GM12865 (cell line): Measurements from ENCODE around the gene NMRAL1.
A peak's percentile ranks its signal among the peaks of the same experiment; 100 is the strongest.

Experiments used
- DNase-seq: peaks from one replicate; pipeline ENCODE4 v3.0.0; 2010; ENCODE audit warnings: low read depth
- H3K4me3 ChIP-seq: 2 replicates; pipeline ENCODE4 v1.5.1; 2011; ENCODE audit warnings: mild to moderate bottlenecking, low read depth, low read length, control low read depth
- TF ChIP-seq, protein P1 (sequence below): IDR thresholded peaks from 2 replicates; pipeline ENCODE4 v1.5.1; 2011; ENCODE audit warnings: low read length, control low read depth, low read depth, inconsistent platforms; ENCODE audit not compliant: insufficient read depth; ENCODE audit errors: missing control alignments

The NMRAL1 gene

DNA sequence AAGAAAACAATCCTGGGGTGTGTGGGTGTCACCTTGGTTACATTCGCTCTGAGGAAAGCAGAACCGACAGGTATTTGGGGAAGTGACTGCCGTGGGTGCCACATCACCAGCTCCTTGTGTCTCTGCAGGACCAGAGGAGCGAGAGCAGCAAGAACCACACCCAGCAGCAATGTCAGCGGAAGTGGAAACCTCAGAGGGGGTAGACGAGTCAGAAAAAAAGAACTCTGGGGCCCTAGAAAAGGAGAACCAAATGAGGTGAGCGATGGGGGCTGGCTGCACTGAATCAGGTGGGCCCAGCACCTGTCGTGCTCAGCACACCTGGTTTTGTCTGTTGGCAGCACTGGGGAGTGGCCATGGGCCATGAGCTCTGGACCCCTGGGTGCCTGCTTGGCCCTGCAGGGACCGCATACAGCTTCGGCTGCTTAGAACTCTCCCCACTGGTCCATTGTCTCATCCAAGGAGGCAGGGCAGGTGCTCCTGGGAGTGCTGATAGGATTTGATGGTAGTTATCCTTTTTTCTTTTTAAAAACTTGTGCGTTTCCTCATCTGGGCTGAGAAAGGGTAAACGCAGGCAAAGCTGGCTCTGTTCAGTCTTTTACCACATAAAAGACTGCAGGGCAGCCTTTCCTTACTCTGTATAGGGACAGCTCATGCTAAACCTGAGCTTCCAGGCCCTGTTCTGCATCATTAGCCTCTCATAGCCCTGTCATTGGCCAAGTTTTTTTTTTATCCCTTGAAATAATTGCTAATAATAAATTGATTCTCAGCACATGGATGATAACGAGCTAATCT, 31.1 kb upstream of the NMRAL1 start:
- TF ChIP-seq, protein P1, sequence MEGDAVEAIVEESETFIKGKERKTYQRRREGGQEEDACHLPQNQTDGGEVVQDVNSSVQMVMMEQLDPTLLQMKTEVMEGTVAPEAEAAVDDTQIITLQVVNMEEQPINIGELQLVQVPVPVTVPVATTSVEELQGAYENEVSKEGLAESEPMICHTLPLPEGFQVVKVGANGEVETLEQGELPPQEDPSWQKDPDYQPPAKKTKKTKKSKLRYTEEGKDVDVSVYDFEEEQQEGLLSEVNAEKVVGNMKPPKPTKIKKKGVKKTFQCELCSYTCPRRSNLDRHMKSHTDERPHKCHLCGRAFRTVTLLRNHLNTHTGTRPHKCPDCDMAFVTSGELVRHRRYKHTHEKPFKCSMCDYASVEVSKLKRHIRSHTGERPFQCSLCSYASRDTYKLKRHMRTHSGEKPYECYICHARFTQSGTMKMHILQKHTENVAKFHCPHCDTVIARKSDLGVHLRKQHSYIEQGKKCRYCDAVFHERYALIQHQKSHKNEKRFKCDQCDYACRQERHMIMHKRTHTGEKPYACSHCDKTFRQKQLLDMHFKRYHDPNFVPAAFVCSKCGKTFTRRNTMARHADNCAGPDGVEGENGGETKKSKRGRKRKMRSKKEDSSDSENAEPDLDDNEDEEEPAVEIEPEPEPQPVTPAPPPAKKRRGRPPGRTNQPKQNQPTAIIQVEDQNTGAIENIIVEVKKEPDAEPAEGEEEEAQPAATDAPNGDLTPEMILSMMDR, result no peak
- H3K4me3 ChIP-seq, result no peak overlapping the region
- DNase-seq, result peak; percentile 84

DNA sequence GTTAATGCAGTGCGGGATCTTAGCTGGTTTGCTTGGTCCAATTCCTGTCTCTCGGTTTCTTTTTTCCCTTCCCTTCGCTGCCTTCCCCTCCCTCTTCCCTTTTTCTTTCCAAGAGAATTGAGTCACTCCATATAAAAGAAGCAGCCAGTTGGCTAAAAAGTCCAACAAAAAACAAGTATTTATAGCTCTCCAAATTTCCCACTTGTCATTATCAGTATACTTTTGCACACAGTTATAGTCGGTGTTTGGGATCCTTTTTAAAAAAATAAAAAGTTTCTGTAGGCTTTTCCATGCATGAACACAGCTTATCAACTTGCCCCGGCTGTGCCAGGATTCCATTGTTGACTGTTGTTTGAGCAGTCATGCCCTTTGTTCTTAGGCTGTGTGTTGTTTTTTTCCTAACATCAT, 26.6 kb upstream of the NMRAL1 start:
- no peak overlapping the region for H3K4me3 ChIP-seq
- no peak for DNase-seq
- TF ChIP-seq, protein P1, result no peak

DNA sequence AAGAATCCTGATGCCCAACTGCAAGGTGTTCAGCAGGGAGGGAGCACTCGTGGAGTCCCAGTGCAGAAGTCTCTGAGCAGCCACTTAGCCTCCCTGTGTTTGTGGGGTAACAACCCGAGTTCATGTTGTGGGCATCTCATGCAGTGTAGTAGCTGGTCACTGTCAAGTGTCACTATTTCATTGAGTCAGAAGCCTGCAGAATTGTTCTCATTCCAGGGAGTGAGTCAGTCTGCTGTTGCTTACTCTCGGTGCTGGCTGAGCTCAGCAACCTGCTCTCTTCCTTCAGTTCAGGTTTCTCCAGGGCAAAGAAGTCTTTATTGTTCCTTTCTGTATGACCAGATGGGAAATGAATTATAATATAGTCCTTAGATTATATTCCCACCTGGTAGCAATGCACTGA, 25.8 kb upstream of the NMRAL1 start:
- H3K4me3 ChIP-seq, result no peak overlapping the region
- TF ChIP-seq, protein P1, result no peak
- no peak for DNase-seq

DNA sequence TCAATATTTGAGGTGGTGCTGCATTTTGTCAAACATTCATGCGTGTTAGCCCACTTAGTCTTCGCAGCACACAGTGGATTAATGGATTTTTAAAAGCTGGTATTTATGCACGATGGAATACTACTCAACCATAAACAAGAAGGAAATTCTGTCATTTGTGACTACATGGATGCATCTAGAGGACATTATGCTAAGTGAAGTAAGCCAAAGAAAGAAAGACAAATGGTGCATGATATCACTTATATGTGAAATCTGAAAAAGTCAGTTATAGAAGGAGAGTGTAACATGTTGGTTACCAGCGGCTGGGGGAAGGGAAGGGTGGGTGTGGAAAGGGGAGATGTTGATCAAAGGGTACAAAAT, 24.8 kb upstream of the NMRAL1 start:
- TF ChIP-seq, protein P1, result no peak
- H3K4me3 ChIP-seq, result no peak overlapping the region
- DNase-seq, result no peak

DNA sequence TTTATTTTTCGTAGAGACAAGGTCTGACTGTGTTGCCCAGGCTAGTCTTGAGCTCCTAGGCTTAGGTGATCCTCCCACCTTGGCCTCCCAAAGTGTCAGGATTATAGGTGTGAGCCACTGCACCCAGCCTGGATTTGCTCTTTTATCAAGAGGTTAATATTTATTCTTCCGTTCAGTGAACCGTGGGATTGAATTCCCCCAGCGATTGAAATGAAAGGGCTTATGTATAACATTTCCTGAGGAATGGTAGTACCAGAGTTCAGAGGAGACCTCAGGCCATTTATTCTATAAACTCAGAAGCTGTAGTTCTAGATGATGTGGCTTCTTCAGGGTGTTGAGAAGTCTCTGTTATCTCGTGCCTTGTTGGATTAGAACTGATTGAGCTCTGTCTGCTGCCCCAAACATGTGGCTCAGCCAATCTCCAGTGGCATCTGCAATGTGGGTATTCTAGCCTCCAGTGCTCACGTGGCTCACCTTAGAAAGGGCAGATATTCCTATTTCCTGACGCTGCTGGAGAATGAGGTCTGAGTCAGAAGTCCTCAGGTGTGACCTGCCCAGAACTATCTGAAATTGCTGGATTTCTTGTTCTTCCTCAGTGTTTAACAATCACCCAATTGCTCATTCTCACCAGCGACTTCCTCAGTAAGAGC, 24.2 kb upstream of the NMRAL1 start:
- DNase-seq, result no peak
- TF ChIP-seq, protein P1, result no peak
- H3K4me3 ChIP-seq, result no peak overlapping the region

DNA sequence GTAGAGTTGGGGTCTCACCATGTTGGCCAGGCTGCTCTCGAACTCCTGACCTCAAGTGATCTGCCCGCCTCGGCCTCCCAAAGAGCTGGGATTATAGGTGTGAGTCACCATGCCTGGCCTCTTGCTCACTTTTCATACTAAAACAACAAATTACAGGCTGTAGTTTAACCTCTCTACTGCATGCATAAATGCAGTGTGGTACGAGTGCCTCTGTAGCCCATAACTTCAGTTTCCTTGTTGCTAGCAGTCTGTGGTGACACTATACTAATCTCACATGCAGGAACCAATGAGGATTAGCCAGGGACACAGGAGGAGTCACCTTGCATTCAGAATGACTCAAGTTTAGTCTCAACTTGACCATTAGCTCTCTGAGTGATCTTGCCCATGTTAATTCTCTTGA, 21.9 kb upstream of the NMRAL1 start:
- no peak overlapping the region for H3K4me3 ChIP-seq
- DNase-seq, result peak; percentile 36
- TF ChIP-seq, protein P1, result no peak
